HEK293 (cell line): ENCODE data around the gene TMEM178A.

ENCODE experiments used
- CTCF ChIA-PET: fragments of 350-600 bp; formaldehyde crosslinking; extraction: SDS; loops from one replicate; lab custom pipeline; 2021; ENCODE audit warnings: antibody characterized with exemption; lab: Yijun Ruan, JAX
- POLR2A ChIA-PET: fragments of 300-600 bp; formaldehyde crosslinking; extraction: SDS; loops from one replicate; lab custom pipeline; 2020; ENCODE audit warnings: antibody characterized with exemption, inconsistent platforms; lab: Yijun Ruan, JAX
- H3K27ac ChIP-seq: fragments of 200-500 bp; sonication (Bioruptor generic); 2 replicates; pipeline ENCODE4 v1.5.1; 2014; ENCODE audit warnings: low read depth, low read length, control low read depth, inconsistent platforms; ENCODE audit errors: extremely low read depth
- H3K36me3 ChIP-seq, 2 experiments: fragments of 200-500 bp in 1 of 2; sonication (Bioruptor generic) in 1 of 2; 1 replicate in 1 of 2; 2 replicates in 1 of 2; pipeline ENCODE4 v1.5.1; 2014 to 2017; ENCODE audit warnings: inconsistent platforms in 2 of 2, low read length in 2 of 2; ENCODE audit not compliant: control insufficient read depth in 2 of 2, insufficient read depth in 1 of 2
- H3K4me1 ChIP-seq: fragments of 200-500 bp; sonication (Bioruptor generic); 2 replicates; pipeline ENCODE4 v1.5.1; 2014; ENCODE audit warnings: mild to moderate bottlenecking, low read length, inconsistent platforms; ENCODE audit not compliant: control insufficient read depth, insufficient read depth
- H3K4me3 ChIP-seq: 2 replicates; pipeline ENCODE4 v1.5.1; 2011; ENCODE audit warnings: low read depth, mild to moderate bottlenecking, control low read depth, low read length, moderate library complexity
- H3K9me3 ChIP-seq: fragments of 200-500 bp; sonication (Bioruptor generic); 2 replicates; pipeline ENCODE4 v1.5.1; 2014; ENCODE audit warnings: low read depth, low read length, inconsistent platforms; ENCODE audit not compliant: control insufficient read depth, insufficient read depth
- FEZF1 ChIP-seq: fragments of 450-650 bp; formaldehyde crosslinking; IDR thresholded peaks from 2 replicates; pipeline ENCODE4 v1.5.1; 2016; ENCODE audit warnings: missing biosample characterization, missing genetic modification characterization
- GLI2 ChIP-seq: fragments of 450-650 bp; formaldehyde crosslinking; IDR thresholded peaks from 2 replicates; pipeline ENCODE4; 2017; ENCODE audit warnings: missing biosample characterization, missing genetic modification characterization, low read depth, borderline replicate concordance
- KLF10 ChIP-seq: fragments of 450-650 bp; IDR thresholded peaks from 2 replicates; pipeline ENCODE4 v1.5.1; 2018; ENCODE audit warnings: missing biosample characterization, mild to moderate bottlenecking, missing genetic modification characterization
- KLF9 ChIP-seq: fragments of 450-650 bp; formaldehyde crosslinking; IDR thresholded peaks from 2 replicates; pipeline ENCODE4 v1.5.1; 2016; ENCODE audit warnings: missing biosample characterization, missing genetic modification characterization, low read depth
- MYNN ChIP-seq: fragments of 450-650 bp; formaldehyde crosslinking; IDR thresholded peaks from 2 replicates; pipeline ENCODE4 v1.5.1; 2016; ENCODE audit warnings: missing biosample characterization, missing genetic modification characterization, borderline replicate concordance
- OSR2 ChIP-seq: fragments of 450-650 bp; formaldehyde crosslinking; IDR thresholded peaks from 2 replicates; pipeline ENCODE4 v1.5.1; 2016; ENCODE audit warnings: missing biosample characterization, missing genetic modification characterization
- WT1 ChIP-seq: fragments of 450-650 bp; formaldehyde crosslinking; IDR thresholded peaks from 2 replicates; pipeline ENCODE4 v1.5.1; 2016; ENCODE audit warnings: missing biosample characterization, missing genetic modification characterization
- YY1 ChIP-seq: fragments of 450-650 bp; formaldehyde crosslinking; IDR thresholded peaks from 2 replicates; pipeline ENCODE4 v1.5.1; 2018; ENCODE audit warnings: missing biosample characterization, missing genetic modification characterization
- ZBTB1 ChIP-seq: fragments of 450-650 bp; formaldehyde crosslinking; IDR thresholded peaks from 2 replicates; pipeline ENCODE4 v1.5.1; 2016; ENCODE audit warnings: missing biosample characterization, missing genetic modification characterization
- ZBTB48 ChIP-seq: fragments of 450-650 bp; formaldehyde crosslinking; IDR thresholded peaks from 2 replicates; pipeline ENCODE4 v1.5.1; 2016; ENCODE audit warnings: missing biosample characterization, missing genetic modification characterization
- ZBTB7A ChIP-seq: fragments of 450-650 bp; formaldehyde crosslinking; IDR thresholded peaks from 2 replicates; pipeline ENCODE4 v1.5.1; 2016; ENCODE audit warnings: low read depth, missing biosample characterization, missing genetic modification characterization
- ZIC2 ChIP-seq: fragments of 450-650 bp; formaldehyde crosslinking; IDR thresholded peaks from 2 replicates; pipeline ENCODE4 v1.5.1; 2016; ENCODE audit warnings: missing biosample characterization, missing genetic modification characterization
- ZNF146 ChIP-seq: fragments of 450-650 bp; formaldehyde crosslinking; IDR thresholded peaks from 2 replicates; pipeline ENCODE4 v1.5.1; 2016; ENCODE audit warnings: missing biosample characterization, missing genetic modification characterization
- ZNF155 ChIP-seq: fragments of 450-650 bp; formaldehyde crosslinking; IDR thresholded peaks from 2 replicates; pipeline ENCODE4 v1.5.1; 2016; ENCODE audit warnings: missing biosample characterization, missing genetic modification characterization
- ZNF16 ChIP-seq: fragments of 450-650 bp; formaldehyde crosslinking; IDR thresholded peaks from 2 replicates; pipeline ENCODE4 v1.5.1; 2016; ENCODE audit warnings: low read depth, missing biosample characterization, missing genetic modification characterization
- ZNF18 ChIP-seq: fragments of 450-650 bp; formaldehyde crosslinking; IDR thresholded peaks from 2 replicates; pipeline ENCODE4 v1.5.1; 2016; ENCODE audit warnings: missing biosample characterization, missing genetic modification characterization
- ZNF23 ChIP-seq: fragments of 450-650 bp; formaldehyde crosslinking; IDR thresholded peaks from 2 replicates; pipeline ENCODE4 v1.5.1; 2016; ENCODE audit warnings: missing biosample characterization, missing genetic modification characterization, borderline replicate concordance
- ZNF292 ChIP-seq: fragments of 450-650 bp; formaldehyde crosslinking; IDR thresholded peaks from 2 replicates; pipeline ENCODE4 v1.5.1; 2016; ENCODE audit warnings: low read depth, missing biosample characterization, missing genetic modification characterization, borderline replicate concordance
- ZNF324 ChIP-seq: fragments of 450-650 bp; formaldehyde crosslinking; IDR thresholded peaks from 2 replicates; pipeline ENCODE4 v1.5.1; 2016; ENCODE audit warnings: missing biosample characterization, missing genetic modification characterization
- ZNF529 ChIP-seq: fragments of 450-650 bp; formaldehyde crosslinking; IDR thresholded peaks from 2 replicates; pipeline ENCODE4 v1.5.1; 2017; ENCODE audit warnings: missing genetic modification characterization, missing biosample characterization; ENCODE audit not compliant: insufficient replicate concordance
- ZNF544 ChIP-seq: fragments of 450-650 bp; formaldehyde crosslinking; IDR thresholded peaks from 2 replicates; pipeline ENCODE4 v1.5.0; 2017; ENCODE audit warnings: missing biosample characterization, missing genetic modification characterization
- ZNF629 ChIP-seq: fragments of 450-650 bp; formaldehyde crosslinking; IDR thresholded peaks from 2 replicates; pipeline ENCODE4 v1.5.1; 2017; ENCODE audit warnings: missing biosample characterization, missing genetic modification characterization
- ZNF747 ChIP-seq: fragments of 450-650 bp; formaldehyde crosslinking; IDR thresholded peaks from 2 replicates; pipeline ENCODE4 v1.5.1; 2016; ENCODE audit warnings: missing biosample characterization, missing genetic modification characterization
- ZNF776 ChIP-seq: fragments of 450-650 bp; formaldehyde crosslinking; IDR thresholded peaks from 2 replicates; pipeline ENCODE4 v1.5.0; 2017; ENCODE audit warnings: missing biosample characterization, missing genetic modification characterization, borderline replicate concordance
- ZSCAN30 ChIP-seq: fragments of 450-650 bp; IDR thresholded peaks from 2 replicates; pipeline ENCODE4 v1.5.1; 2018; ENCODE audit warnings: missing biosample characterization, mild to moderate bottlenecking, missing genetic modification characterization, moderate library complexity
- TF ChIP-seq, protein P1 (sequence below): fragments of 450-650 bp; formaldehyde crosslinking; IDR thresholded peaks from 2 replicates; pipeline ENCODE4 v1.5.1; 2016; ENCODE audit warnings: missing biosample characterization, missing genetic modification characterization
- TF ChIP-seq, protein P2 (sequence below): fragments of 450-650 bp; formaldehyde crosslinking; IDR thresholded peaks from 2 replicates; pipeline ENCODE4 v1.5.1; 2016; ENCODE audit warnings: missing biosample characterization, missing genetic modification characterization
- TF ChIP-seq, protein P3 (sequence below): fragments of 450-650 bp; formaldehyde crosslinking; IDR thresholded peaks from 2 replicates; pipeline ENCODE4 v1.5.1; 2016; ENCODE audit warnings: missing biosample characterization, missing genetic modification characterization
- TF ChIP-seq, protein P4 (sequence below): IDR thresholded peaks from 2 replicates; pipeline ENCODE4 v1.6.1; 2011; ENCODE audit warnings: mild to moderate bottlenecking, low read depth, low read length, borderline replicate concordance

Gene TMEM178A

GRCh38 chr2:39720970-39721369 lies 55.3 kb downstream of the TMEM178A start:
- no peak overlapping the region for H3K4me3 ChIP-seq
- ChIA-PET POLR2A (no interaction called here), CTCF (interaction anchor here (4.2 kb wide), 1 partner anchor 9 kb away, joined by 24 read pairs; no protein-coding TSS in a partner anchor)
- TF ChIP-seq ZNF292 (no peak), ZNF544 (tag by site-specific recombination) (no peak), ZNF529 (tag by site-specific recombination) (no peak), ZBTB7A (tag by site-specific recombination) (no peak), WT1 (tag by site-specific recombination) (no peak), ZNF776 (no peak), ZNF18 (tag by site-specific recombination) (no peak), ZNF324 (tag by site-specific recombination) (no peak), ZBTB1 (no peak), ZNF629 (no peak), ZNF747 (tag by site-specific recombination) (no peak), ZBTB48 (no peak), ZNF16 (no peak), FEZF1 (tag by site-specific recombination) (no peak), KLF10 (no peak), ZIC2 (tag by site-specific recombination) (no peak)
- TF ChIP-seq, protein P1, sequence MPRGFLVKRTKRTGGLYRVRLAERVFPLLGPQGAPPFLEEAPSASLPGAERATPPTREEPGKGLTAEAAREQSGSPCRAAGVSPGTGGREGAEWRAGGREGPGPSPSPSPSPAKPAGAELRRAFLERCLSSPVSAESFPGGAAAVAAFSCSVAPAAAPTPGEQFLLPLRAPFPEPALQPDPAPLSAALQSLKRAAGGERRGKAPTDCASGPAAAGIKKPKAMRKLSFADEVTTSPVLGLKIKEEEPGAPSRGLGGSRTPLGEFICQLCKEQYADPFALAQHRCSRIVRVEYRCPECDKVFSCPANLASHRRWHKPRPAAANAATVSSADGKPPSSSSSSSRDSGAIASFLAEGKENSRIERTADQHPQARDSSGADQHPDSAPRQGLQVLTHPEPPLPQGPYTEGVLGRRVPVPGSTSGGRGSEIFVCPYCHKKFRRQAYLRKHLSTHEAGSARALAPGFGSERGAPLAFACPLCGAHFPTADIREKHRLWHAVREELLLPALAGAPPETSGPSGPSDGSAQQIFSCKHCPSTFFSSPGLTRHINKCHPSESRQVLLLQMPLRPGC (tag by site-specific recombination), result no peak
- peaks cover 4% of the 10 kb centered on the region; the same call in 1 of the 2 replicates for H3K4me1 ChIP-seq
- no peaks in the 10 kb centered on the region for H3K36me3 ChIP-seq
- no peak overlapping the region for H3K27ac ChIP-seq
- no peaks in the 10 kb centered on the region for H3K9me3 ChIP-seq

- ChIA-PET CTCF (interaction anchor here (0.5 to 0.6 kb wide), 2 partner anchors 25 to 199 kb away, joined by 3 to 4 read pairs; no protein-coding TSS in a partner anchor), POLR2A (no interaction called here)
- Histone ChIP-seq H3K27ac (no peak overlapping the region), H3K4me3 (no peak overlapping the region), H3K36me3 (no peaks in the 10 kb centered on the region), H3K4me1 (peaks cover 4% of the 10 kb centered on the region; the same call in 1 of the 2 replicates), H3K9me3 (no peaks in the 10 kb centered on the region)
- TF ChIP-seq, protein P2, sequence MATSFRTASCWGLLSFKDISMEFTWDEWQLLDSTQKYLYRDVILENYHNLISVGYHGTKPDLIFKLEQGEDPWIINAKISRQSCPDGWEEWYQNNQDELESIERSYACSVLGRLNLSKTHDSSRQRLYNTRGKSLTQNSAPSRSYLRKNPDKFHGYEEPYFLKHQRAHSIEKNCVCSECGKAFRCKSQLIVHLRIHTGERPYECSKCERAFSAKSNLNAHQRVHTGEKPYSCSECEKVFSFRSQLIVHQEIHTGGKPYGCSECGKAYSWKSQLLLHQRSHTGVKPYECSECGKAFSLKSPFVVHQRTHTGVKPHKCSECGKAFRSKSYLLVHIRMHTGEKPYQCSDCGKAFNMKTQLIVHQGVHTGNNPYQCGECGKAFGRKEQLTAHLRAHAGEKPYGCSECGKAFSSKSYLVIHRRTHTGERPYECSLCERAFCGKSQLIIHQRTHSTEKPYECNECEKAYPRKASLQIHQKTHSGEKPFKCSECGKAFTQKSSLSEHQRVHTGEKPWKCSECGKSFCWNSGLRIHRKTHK, result no peak
- no peak for TF ChIP-seq ZNF155
- TF ChIP-seq, protein P3, sequence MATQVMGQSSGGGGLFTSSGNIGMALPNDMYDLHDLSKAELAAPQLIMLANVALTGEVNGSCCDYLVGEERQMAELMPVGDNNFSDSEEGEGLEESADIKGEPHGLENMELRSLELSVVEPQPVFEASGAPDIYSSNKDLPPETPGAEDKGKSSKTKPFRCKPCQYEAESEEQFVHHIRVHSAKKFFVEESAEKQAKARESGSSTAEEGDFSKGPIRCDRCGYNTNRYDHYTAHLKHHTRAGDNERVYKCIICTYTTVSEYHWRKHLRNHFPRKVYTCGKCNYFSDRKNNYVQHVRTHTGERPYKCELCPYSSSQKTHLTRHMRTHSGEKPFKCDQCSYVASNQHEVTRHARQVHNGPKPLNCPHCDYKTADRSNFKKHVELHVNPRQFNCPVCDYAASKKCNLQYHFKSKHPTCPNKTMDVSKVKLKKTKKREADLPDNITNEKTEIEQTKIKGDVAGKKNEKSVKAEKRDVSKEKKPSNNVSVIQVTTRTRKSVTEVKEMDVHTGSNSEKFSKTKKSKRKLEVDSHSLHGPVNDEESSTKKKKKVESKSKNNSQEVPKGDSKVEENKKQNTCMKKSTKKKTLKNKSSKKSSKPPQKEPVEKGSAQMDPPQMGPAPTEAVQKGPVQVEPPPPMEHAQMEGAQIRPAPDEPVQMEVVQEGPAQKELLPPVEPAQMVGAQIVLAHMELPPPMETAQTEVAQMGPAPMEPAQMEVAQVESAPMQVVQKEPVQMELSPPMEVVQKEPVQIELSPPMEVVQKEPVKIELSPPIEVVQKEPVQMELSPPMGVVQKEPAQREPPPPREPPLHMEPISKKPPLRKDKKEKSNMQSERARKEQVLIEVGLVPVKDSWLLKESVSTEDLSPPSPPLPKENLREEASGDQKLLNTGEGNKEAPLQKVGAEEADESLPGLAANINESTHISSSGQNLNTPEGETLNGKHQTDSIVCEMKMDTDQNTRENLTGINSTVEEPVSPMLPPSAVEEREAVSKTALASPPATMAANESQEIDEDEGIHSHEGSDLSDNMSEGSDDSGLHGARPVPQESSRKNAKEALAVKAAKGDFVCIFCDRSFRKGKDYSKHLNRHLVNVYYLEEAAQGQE (tag by site-specific recombination), result no peak
- TF ChIP-seq MYNN (tag by site-specific recombination), result no peak
- no peak for TF ChIP-seq OSR2 (tag by site-specific recombination)
- TF ChIP-seq ZNF146 (tag by site-specific recombination), result no peak
- no peak for TF ChIP-seq YY1
- TF ChIP-seq GLI2 (tag by site-specific recombination), result no peak
- no peak for TF ChIP-seq ZSCAN30
- no peak for TF ChIP-seq KLF9 (tag by site-specific recombination)
- TF ChIP-seq ZNF23 (tag by site-specific recombination), result no peak
- TF ChIP-seq, protein P4, sequence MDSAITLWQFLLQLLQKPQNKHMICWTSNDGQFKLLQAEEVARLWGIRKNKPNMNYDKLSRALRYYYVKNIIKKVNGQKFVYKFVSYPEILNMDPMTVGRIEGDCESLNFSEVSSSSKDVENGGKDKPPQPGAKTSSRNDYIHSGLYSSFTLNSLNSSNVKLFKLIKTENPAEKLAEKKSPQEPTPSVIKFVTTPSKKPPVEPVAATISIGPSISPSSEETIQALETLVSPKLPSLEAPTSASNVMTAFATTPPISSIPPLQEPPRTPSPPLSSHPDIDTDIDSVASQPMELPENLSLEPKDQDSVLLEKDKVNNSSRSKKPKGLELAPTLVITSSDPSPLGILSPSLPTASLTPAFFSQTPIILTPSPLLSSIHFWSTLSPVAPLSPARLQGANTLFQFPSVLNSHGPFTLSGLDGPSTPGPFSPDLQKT, result no peak
Observed at GRCh38 chr2:39723497-39723896, 57.8 kb downstream of the TMEM178A start.
